Natural killer cell treated with Interleukin-12 subunit alpha and Interleukin-12 subunit beta and Interleukin-15 and Interleukin-18, amount 100 ng/mL, for 72 hours (primary cell): ENCODE data around the gene DSTN. TPM values are rescaled to one million over a fixed set of nuclear protein-coding genes. Genes with fewer than 3 reads are reported as not detected.
"Not testable (repeated sequence)": the region's sequence is repeated elsewhere in the genome, so short reads cannot be mapped to it uniquely, and the experiment has no call there.

Experiments used
- ATAC-seq, 2 donors: fragments of 150-1000 bp; cut with Tn5 transposase in 1 of 2; sonication (Bioruptor Pico), chemical (Tn5 transposase) in 1 of 2; 2 replicates each; pipeline ENCODE4 v1.10.0; 2021
- DNase-seq: peaks from one replicate; pipeline ENCODE4 v3.0.0; 2022; ENCODE audit warnings: low spot score
- H3K27ac Mint-ChIP-seq, 2 donors: 1 replicate in 1 of 2; 2 replicates in 1 of 2; pipeline ENCODE4 v1.8.0; 2022; ENCODE audit warnings: mixed read lengths in 2 of 2, mild to moderate bottlenecking in 1 of 2, moderate library complexity in 1 of 2
- H3K27me3 Mint-ChIP-seq, 2 donors: 1 replicate in 1 of 2; 2 replicates in 1 of 2; pipeline ENCODE4 v1.8.0; 2022; ENCODE audit warnings: mixed read lengths in 2 of 2
- H3K36me3 Mint-ChIP-seq: one replicate; pipeline ENCODE4 v1.8.0; 2022; ENCODE audit warnings: mixed read lengths
- H3K4me1 Mint-ChIP-seq, 2 donors: 1 replicate in 1 of 2; 2 replicates in 1 of 2; pipeline ENCODE4 v1.8.0; 2022; ENCODE audit warnings: low read depth in 2 of 2, mixed read lengths in 2 of 2, mild to moderate bottlenecking in 1 of 2
- H3K4me3 Mint-ChIP-seq: one replicate; pipeline ENCODE4 v1.8.0; 2022; ENCODE audit warnings: mixed read lengths
- H3K9me3 Mint-ChIP-seq: 2 replicates; pipeline ENCODE4 v1.8.0; 2022; ENCODE audit warnings: mixed read lengths
- total RNA-seq, 2 donors: library from RNA; stranded (reverse); gene quantifications; one replicate each; pipeline ENCODE4 v1.2.3, GENCODE V29; 2022

The DSTN gene
- total RNA-seq, 2 donors from 2014 or later: 42.5 to 59.1 TPM

DNA sequence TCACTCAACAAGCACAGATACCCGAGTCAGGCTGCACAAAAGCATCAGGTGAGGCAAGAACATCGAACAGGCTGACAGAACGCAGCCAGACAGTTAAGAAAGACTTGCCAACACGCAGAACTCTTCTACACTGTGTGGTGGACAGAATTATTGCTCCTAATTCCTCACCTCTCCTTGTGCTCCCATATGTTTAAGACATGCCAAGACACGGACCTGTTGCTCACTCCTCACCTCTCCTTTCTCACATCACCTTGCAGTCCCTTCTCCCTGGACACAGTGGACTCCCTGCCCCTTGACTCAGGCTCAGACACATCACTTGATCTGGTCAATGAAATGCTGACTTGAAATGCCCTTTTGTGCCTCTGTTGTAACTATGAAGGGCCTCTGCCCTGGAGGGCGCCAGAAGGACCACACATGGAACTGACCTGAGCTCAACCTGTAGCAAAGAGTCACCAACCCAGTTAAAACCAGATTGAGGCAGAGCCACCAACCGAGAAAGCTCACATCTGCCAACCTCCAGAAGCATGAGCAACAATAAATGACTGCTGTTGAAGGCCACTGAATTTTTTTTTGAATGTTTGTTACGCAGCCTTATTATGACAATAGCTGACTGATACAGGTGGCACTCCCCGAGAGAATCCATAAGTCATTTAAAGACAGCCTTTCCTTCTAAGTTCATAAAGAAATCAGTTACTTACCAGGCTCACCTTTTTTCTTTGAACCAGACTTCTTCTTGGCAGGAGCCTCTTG lies 88.2 kb downstream of the DSTN start:
- H3K36me3 Mint-ChIP-seq: peaks cover 39% of the 10 kb centered on the region
- peaks cover 55 to 57% of the 10 kb centered on the region in 2 donors for H3K4me1 Mint-ChIP-seq

GRCh38 chr20:17658648-17658993 lies 88.7 kb downstream of the DSTN start:
- ATAC-seq: no peak
- H3K36me3 Mint-ChIP-seq: peaks cover 39% of the 10 kb centered on the region
- peaks cover 3% of the 10 kb centered on the region for H3K9me3 Mint-ChIP-seq
- no peaks in the 10 kb centered on the region for H3K27me3 Mint-ChIP-seq
- H3K4me3 Mint-ChIP-seq: no peak overlapping the region
- H3K27ac Mint-ChIP-seq: peak overlapping the region in 1 of 2 donors; percentile 4
- peaks cover 60 to 61% of the 10 kb centered on the region in 2 donors for H3K4me1 Mint-ChIP-seq
- no peak for DNase-seq

More for the DNA sequence above, 88.2 kb downstream of the DSTN start:
- Mint-ChIP-seq H3K27me3 (no peaks in the 10 kb centered on the region), H3K4me3 (no peak overlapping the region), H3K27ac (peak overlapping the region; percentile 4 to 24), H3K9me3 (peaks cover 3% of the 10 kb centered on the region)
- no peak for ATAC-seq
- no peak for DNase-seq

DNA sequence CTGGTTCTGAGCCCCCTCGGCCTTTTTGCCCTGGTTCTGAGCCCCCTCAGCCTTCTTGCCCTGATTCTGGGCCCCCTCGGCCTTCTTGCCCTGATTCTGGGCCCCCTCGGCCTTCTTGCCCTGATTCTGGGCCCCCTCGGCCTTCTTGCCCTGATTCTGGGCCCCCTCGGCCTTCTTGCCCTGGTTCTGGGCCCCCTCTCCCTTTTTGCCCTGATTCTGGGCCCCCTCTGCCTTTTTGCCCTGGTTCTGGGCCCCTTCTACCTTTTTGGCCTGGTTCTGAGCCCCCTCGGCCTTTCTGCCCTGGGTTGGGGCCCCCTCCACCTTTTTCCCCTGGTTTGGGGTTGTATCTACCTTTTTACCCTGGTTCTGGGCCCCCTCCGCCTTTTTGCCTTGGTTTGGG lies 89.5 kb downstream of the DSTN start:
- Mint-ChIP-seq H3K36me3 (peaks cover 39% of the 10 kb centered on the region), H3K4me1 (peaks cover 64 to 68% of the 10 kb centered on the region in 2 donors)
- H3K27me3 Mint-ChIP-seq, H3K4me3 Mint-ChIP-seq, DNase-seq, ATAC-seq, H3K27ac Mint-ChIP-seq, H3K9me3 Mint-ChIP-seq: not testable (repeated sequence)

Other genes with a start within 250 kb of the DSTN start
- gene BFSP1, start 38.7 kb upstream of the DSTN start, total RNA-seq: under 1 TPM; 0.14 to 0.20 TPM
- gene RRBP1, start 112.2 kb downstream of the DSTN start, total RNA-seq: 100 to 1,000 TPM; 113 to 134 TPM
- not detected for gene BANF2, start 129.9 kb downstream of the DSTN start, total RNA-seq